Neuronal stem cell (in vitro differentiated cells): ENCODE measurements around the gene PITPNM1.
A peak's percentile ranks its signal among the peaks of the same experiment; 100 is the strongest.

ENCODE experiments used
- DNase-seq: peaks from one replicate; pipeline ENCODE4 v3.0.0-alpha.2; 2013; ENCODE audit warnings: low spot score
- H2AFZ ChIP-seq: one replicate; pipeline ENCODE4 v1.6.1; 2013; ENCODE audit warnings: mild to moderate bottlenecking, low read length, inconsistent platforms
- H2AK5ac ChIP-seq: 2 replicates; pipeline ENCODE4 v1.6.1; 2013; ENCODE audit warnings: low read depth, mild to moderate bottlenecking, inconsistent platforms, low read length, moderate library complexity, mixed read lengths
- H2BK120ac ChIP-seq: 2 replicates; pipeline ENCODE4 v1.6.1; 2013; ENCODE audit warnings: low read depth, mild to moderate bottlenecking, inconsistent platforms, low read length, moderate library complexity, mixed read lengths
- H2BK12ac ChIP-seq: one replicate; pipeline ENCODE4 v1.6.1; 2013; ENCODE audit warnings: low read length, inconsistent platforms
- H2BK15ac ChIP-seq: 2 replicates; pipeline ENCODE4 v1.6.1; 2013; ENCODE audit warnings: mild to moderate bottlenecking, low read length, inconsistent platforms, mixed read lengths
- H2BK5ac ChIP-seq: one replicate; pipeline ENCODE4 v1.6.1; 2013; ENCODE audit warnings: inconsistent platforms, mild to moderate bottlenecking, low read length, moderate library complexity
- H3K14ac ChIP-seq: one replicate; pipeline ENCODE4 v1.6.1; 2013; ENCODE audit warnings: low read length, inconsistent platforms
- H3K18ac ChIP-seq: 2 replicates; pipeline ENCODE4 v1.6.1; 2013; ENCODE audit warnings: low read length, inconsistent platforms
- H3K23ac ChIP-seq: 2 replicates; pipeline ENCODE4 v1.6.1; 2013; ENCODE audit warnings: low read depth, mild to moderate bottlenecking, mixed read lengths, low read length, inconsistent platforms; ENCODE audit not compliant: poor library complexity
- H3K27ac ChIP-seq: replicated peaks from 3 replicates; pipeline ENCODE4 v1.5.1; 2013; ENCODE audit warnings: low read length, inconsistent platforms
- H3K27me3 ChIP-seq, 3 experiments: 2 replicates each; pipeline ENCODE4 v1.6.1; 2013; ENCODE audit warnings: low read length in 3 of 3, mild to moderate bottlenecking in 2 of 3, inconsistent platforms in 1 of 3, low read depth in 1 of 3, mixed read lengths in 1 of 3, moderate library complexity in 1 of 3; ENCODE audit not compliant: control insufficient read depth in 3 of 3, insufficient read depth in 3 of 3
- H3K36me3 ChIP-seq, 2 donors: replicated peaks in 1 of 2; 2 replicates each; pipeline ENCODE4 v1.6.1; 2013; ENCODE audit warnings: low read length in 2 of 2; ENCODE audit not compliant: control insufficient read depth in 2 of 2, insufficient read depth in 2 of 2
- H3K4ac ChIP-seq: 2 replicates; pipeline ENCODE4 v1.6.1; 2013; ENCODE audit warnings: inconsistent platforms, mild to moderate bottlenecking, low read length, moderate library complexity
- H3K4me1 ChIP-seq, 2 donors: 1 replicate in 1 of 2; 2 replicates in 1 of 2; pipeline ENCODE4 v1.6.1; 2013; ENCODE audit warnings: low read length in 2 of 2, low read depth in 1 of 2; ENCODE audit not compliant: control insufficient read depth in 2 of 2, insufficient read depth in 1 of 2
- H3K4me2 ChIP-seq: one replicate; pipeline ENCODE4 v1.6.1; 2013; ENCODE audit warnings: mild to moderate bottlenecking, low read length, inconsistent platforms; ENCODE audit not compliant: insufficient read depth, poor library complexity, severe bottlenecking
- H3K4me3 ChIP-seq, 2 donors: 2 replicates each; pipeline ENCODE4 v1.5.1; 2013; ENCODE audit warnings: low read length in 2 of 2, mild to moderate bottlenecking in 2 of 2, inconsistent platforms in 1 of 2, moderate library complexity in 1 of 2
- H3K79me1 ChIP-seq: one replicate; pipeline ENCODE4 v1.6.1; 2013; ENCODE audit warnings: low read depth, mild to moderate bottlenecking, inconsistent platforms, low read length, moderate library complexity
- H3K9ac ChIP-seq: one replicate; pipeline ENCODE4 v1.6.1; 2013; ENCODE audit warnings: mild to moderate bottlenecking, low read depth, low read length, inconsistent platforms; ENCODE audit not compliant: poor library complexity
- H3K9me3 ChIP-seq, 2 donors: replicated peaks in 1 of 2; 2 replicates each; pipeline versions ENCODE3 to v1.6.1; 2013; ENCODE audit warnings: low read length in 2 of 2, mild to moderate bottlenecking in 2 of 2, inconsistent platforms in 1 of 2, low read depth in 1 of 2, mixed read lengths in 1 of 2, moderate library complexity in 1 of 2; ENCODE audit not compliant: control insufficient read depth in 2 of 2, insufficient read depth in 1 of 2
- H4K8ac ChIP-seq: one replicate; pipeline ENCODE4 v1.6.1; 2013; ENCODE audit warnings: low read depth, mild to moderate bottlenecking, inconsistent platforms, low read length, moderate library complexity
- H4K91ac ChIP-seq: one replicate; pipeline ENCODE4 v1.6.1; 2013; ENCODE audit warnings: low read length, low read depth, mild to moderate bottlenecking, inconsistent platforms; ENCODE audit not compliant: poor library complexity
- WGBS, 2 donors: extraction: QIAGEN DNeasy Blood & Tissue Kit; methylation state at CpG; one replicate each; pipeline ENCODE4 v1.1.7; 2013; ENCODE audit warnings: missing lambda C conversion rate in 2 of 2, mixed read lengths in 1 of 2; ENCODE audit not compliant: insufficient read length in 2 of 2, insufficient replicate concordance in 1 of 2; ENCODE audit errors: extremely low coverage in 2 of 2; 5-methylcytosine and 5-hydroxymethylcytosine counted together

PITPNM1 gene

GRCh38 chr11:67452141-67452952, 52.8 kb downstream of the PITPNM1 start, which contains the start of gene GPR152:
Gene GPR152, minus strand, starts transcription at chr11:67452729. Its CDS starts 5 bp downstream, at chr11:67452724.
- Histone ChIP-seq H4K91ac (no peak within 1 kb of the TSS), H2AK5ac (peak within 1 kb of the TSS; percentile 86), H3K14ac (peak within 1 kb of the TSS; percentile 76), H3K27me3 (no peaks in the 10 kb centered on the region), H3K4me2 (no peak within 1 kb of the TSS), H3K23ac (peak within 1 kb of the TSS; percentile 66), H2BK15ac (peak within 1 kb of the TSS; percentile 72), H2BK120ac (no peak within 1 kb of the TSS), H3K4me3 (no peak within 1 kb of the TSS), H2BK12ac (peak within 1 kb of the TSS; percentile 51), H4K8ac (peak within 1 kb of the TSS; percentile 76), H2AFZ (peak within 1 kb of the TSS; percentile 69), H3K4me1 (peaks cover 5 to 15% of the 10 kb centered on the region in 2 donors), H3K18ac (peak within 1 kb of the TSS; percentile 66), H3K36me3 (no peaks in the 10 kb centered on the region), H3K9ac (peak within 1 kb of the TSS; percentile 54), H2BK5ac (peak within 1 kb of the TSS; percentile 76), H3K4ac (no peak within 1 kb of the TSS), H3K79me1 (no peaks in the 10 kb centered on the region), H3K9me3 (no peaks in the 10 kb centered on the region), H3K27ac (no peak within 1 kb of the TSS)
- WGBS, 2 donors, result no CpG with 5 or more reads among the region's 33 CpGs
- no peak for DNase-seq

DNA sequence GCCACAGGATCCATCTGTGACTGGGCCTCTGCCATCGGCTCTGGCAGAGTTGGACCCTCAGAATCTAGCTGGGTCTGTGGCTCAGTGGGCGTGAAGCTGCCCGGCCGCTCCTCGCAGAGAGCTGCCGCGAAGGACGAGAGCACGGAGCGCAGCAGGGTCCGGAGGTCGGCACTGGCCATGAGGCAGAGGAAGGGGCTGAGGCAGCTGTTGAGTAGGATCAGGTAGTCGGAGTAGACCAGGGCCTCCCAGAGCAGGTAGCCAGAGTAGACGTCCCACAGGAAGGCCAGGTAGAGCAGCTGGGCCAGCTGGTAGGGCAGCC, 53.5 kb downstream of the PITPNM1 start:
- WGBS, 2 donors, result no CpG with 5 or more reads among the region's 14 CpGs
- DNase-seq, result no peak
- H2BK12ac ChIP-seq, result no peak overlapping the region

GRCh38 chr11:67450796-67451657, 54.1 kb downstream of the PITPNM1 start:
- Histone ChIP-seq H3K4me2 (no peak overlapping the region), H3K4ac (no peak overlapping the region), H2BK5ac (no peak overlapping the region), H3K27ac (no peak overlapping the region), H3K4me1 (peaks cover 5 to 15% of the 10 kb centered on the region in 2 donors), H3K14ac (no peak overlapping the region), H2BK12ac (peak overlapping the region; percentile 7), H3K4me3 (no peak overlapping the region), H2BK120ac (no peak overlapping the region), H3K23ac (peak overlapping the region; percentile 52), H2AFZ (peak overlapping the region; percentile 69), H2BK15ac (no peak overlapping the region), H3K9me3 (no peaks in the 10 kb centered on the region), H3K18ac (peak overlapping the region; percentile 5), H4K8ac (no peak overlapping the region), H3K79me1 (no peaks in the 10 kb centered on the region), H4K91ac (no peak overlapping the region), H3K36me3 (no peaks in the 10 kb centered on the region), H2AK5ac (peak overlapping the region; percentile 39), H3K27me3 (no peaks in the 10 kb centered on the region), H3K9ac (no peak overlapping the region)
- DNase-seq, result no peak
- no CpG with 5 or more reads among the region's 25 CpGs for WGBS, 2 donors

More for the DNA sequence above, 53.5 kb downstream of the PITPNM1 start:
- peak overlapping the region; percentile 86 for H2AK5ac ChIP-seq
- H3K14ac ChIP-seq, result no peak overlapping the region
- no peak overlapping the region for H2BK5ac ChIP-seq
- H3K27me3 ChIP-seq, result no peaks in the 10 kb centered on the region
- peaks cover 5 to 15% of the 10 kb centered on the region in 2 donors for H3K4me1 ChIP-seq
- H3K9ac ChIP-seq, result no peak overlapping the region
- H3K23ac ChIP-seq, result peak overlapping the region; percentile 52
- H2AFZ ChIP-seq, result peak overlapping the region; percentile 69
- no peak overlapping the region for H3K27ac ChIP-seq
- peak overlapping the region; percentile 72 for H2BK15ac ChIP-seq
- H3K18ac ChIP-seq, result no peak overlapping the region
- H3K4ac ChIP-seq, result no peak overlapping the region
- H3K9me3 ChIP-seq, result no peaks in the 10 kb centered on the region
- H3K79me1 ChIP-seq, result no peaks in the 10 kb centered on the region
- H4K8ac ChIP-seq, result no peak overlapping the region
- H4K91ac ChIP-seq, result no peak overlapping the region
- no peak overlapping the region for H2BK120ac ChIP-seq
- no peaks in the 10 kb centered on the region for H3K36me3 ChIP-seq
- no peak overlapping the region for H3K4me2 ChIP-seq
- no peak overlapping the region for H3K4me3 ChIP-seq
